ENCODE results near the gene SLC22A23.
A peak's percentile ranks its signal among the peaks of the same experiment; 100 is the strongest.

The SLC22A23 gene

DNA sequence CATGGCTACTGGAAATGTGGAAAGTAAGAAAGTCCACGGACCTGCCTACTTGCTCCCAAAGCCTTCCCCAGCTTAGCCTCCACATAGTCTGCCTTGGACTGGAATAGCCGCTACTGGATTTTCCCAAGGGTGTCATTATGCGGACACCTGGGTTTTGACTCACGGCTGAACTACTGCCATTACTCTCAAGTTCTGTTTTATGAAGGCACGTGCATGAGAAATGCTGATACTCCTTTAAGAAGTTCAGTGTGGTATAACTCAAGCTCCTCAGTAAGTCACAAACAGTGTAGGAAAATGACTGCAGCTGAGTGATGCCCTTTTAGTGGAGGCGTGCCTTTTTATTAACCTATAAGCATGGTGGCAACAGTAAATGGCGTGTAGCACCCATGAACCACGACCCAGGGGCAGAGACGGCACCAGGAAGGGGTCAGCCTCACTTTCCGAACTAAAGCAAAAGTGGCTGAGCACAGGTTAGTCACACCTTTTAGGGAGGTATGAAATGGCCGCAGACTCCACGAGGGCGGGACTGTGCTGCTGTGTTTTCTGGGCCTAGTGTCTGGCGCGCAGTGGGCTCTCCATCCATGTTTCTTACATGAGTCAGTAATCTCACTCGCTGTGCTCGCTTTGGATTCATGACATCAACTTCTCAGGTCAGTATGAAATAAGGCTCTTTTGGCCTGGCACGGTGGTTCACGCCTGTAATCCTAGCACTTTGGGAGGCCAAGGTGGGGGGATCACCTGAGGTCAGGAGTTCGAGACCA, 174.2 kb downstream of the SLC22A23 start:
- H3K4me3 ChIP-seq (ENCODE audit: low read length) = no peak overlapping the region
- TF ChIP-seq, protein P1, sequence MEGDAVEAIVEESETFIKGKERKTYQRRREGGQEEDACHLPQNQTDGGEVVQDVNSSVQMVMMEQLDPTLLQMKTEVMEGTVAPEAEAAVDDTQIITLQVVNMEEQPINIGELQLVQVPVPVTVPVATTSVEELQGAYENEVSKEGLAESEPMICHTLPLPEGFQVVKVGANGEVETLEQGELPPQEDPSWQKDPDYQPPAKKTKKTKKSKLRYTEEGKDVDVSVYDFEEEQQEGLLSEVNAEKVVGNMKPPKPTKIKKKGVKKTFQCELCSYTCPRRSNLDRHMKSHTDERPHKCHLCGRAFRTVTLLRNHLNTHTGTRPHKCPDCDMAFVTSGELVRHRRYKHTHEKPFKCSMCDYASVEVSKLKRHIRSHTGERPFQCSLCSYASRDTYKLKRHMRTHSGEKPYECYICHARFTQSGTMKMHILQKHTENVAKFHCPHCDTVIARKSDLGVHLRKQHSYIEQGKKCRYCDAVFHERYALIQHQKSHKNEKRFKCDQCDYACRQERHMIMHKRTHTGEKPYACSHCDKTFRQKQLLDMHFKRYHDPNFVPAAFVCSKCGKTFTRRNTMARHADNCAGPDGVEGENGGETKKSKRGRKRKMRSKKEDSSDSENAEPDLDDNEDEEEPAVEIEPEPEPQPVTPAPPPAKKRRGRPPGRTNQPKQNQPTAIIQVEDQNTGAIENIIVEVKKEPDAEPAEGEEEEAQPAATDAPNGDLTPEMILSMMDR (conservative IDR thresholded peaks at IDR 0.05; ENCODE audit: low read length) = no peak
- no peak for DNase-seq (ENCODE audit: low read depth)

DNA sequence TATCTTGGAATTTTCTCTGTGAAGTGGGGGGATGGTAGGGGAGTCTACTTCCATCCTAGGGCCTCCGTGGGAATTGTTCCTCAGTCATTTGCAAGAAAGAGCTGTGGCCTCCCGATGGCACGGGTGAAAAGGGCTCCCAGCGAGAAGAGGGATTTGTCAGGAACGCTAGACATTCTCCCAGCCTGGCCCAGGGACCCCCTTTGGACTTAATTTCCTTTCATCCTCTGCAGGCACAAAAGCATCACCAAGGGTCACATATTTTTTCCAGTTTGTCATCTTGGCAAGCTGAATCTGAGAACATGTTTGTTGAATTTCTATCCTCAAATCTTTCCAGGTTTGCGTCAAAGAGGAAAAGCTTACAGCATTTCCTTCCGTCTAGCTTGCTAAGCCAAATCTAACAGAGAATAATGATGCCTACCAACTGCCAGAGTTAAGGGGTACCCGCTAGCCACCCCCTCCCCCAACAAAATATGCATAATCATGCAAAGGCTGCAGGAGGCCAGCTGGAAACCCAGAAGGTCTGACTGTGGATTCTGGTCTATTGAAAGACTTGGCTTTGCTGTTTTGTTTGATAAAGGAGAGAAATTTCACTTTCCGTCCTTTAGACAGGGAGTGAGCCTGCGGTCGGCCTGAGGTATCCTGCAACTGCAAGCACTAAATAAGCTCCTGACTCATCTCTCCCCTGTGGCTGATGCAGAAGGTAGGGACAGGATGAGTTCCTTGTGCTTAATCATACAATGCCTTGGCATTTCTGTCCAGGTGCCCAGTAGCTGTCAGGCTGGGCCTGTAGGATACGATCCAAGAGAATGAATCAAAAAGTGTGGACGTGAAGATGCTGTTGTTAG, 175.0 kb downstream of the SLC22A23 start:
- TF ChIP-seq, protein P1 (conservative IDR thresholded peaks at IDR 0.05; ENCODE audit: low read length) = no peak
- H3K4me3 ChIP-seq (ENCODE audit: low read length) = 0 out of 2 replicates have a peak overlapping the region, but pooled peaks have one; percentile 15
- peak; percentile 91 for DNase-seq (ENCODE audit: low read depth)

DNA sequence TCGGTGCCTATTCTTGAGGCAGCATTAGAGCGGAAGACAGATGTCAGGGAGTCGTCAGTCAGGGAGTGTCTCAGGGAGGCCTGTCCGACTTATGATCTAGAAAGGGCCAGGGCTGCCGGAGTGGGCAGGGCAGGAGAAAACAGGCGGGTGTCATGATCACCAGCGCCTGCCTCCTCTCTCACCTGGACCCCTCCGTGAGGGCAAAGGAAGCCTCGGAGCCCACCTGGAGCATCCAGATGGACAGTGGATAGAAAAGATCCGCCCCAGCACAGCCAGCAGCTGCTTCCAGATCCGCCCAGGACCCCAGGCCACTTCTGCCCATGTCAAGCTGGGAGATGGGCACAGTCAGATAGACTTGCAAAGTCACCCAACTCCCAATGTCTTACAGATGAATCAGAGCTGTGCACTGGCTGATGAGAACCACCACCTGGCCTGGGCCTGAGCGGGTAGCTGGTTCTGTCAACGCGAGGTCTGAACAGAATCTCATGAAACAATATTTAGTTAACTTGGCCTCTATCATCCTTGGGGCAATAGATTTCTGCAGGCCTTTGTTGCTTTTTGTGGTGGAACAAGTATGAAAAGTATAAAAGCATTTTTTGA, 175.9 kb downstream of the SLC22A23 start:
- TF ChIP-seq, protein P1 (conservative IDR thresholded peaks at IDR 0.05; ENCODE audit: low read length) = no peak
- DNase-seq (ENCODE audit: low read depth) = peak; percentile 27

DNA sequence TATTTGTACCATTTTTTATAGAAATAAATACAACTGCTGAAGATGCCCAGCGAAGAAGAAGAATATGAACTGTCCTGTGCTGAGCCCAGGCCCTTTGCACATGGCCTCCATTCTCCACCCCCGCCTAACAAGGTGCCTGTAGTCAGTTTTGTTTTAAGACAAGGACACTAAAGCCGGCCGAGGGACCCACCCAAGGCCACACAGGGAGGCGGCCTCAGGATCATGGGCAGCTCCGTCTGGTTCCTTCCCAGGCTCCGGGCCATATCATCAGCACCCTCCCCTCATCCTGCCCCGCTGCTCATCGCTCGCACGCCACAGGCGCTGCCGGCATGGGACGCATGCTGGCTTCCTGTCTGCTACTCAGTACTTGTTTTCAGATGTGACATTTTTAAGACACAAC, 176.8 kb downstream of the SLC22A23 start:
- no peak for DNase-seq (ENCODE audit: low read depth)
- TF ChIP-seq, protein P1 (conservative IDR thresholded peaks at IDR 0.05; ENCODE audit: low read length) = no peak
- no peak overlapping the region for H3K4me3 ChIP-seq (ENCODE audit: low read length)

More for the DNA sequence above, 175.9 kb downstream of the SLC22A23 start:
- no peak overlapping the region for H3K4me3 ChIP-seq (ENCODE audit: low read length)

DNA sequence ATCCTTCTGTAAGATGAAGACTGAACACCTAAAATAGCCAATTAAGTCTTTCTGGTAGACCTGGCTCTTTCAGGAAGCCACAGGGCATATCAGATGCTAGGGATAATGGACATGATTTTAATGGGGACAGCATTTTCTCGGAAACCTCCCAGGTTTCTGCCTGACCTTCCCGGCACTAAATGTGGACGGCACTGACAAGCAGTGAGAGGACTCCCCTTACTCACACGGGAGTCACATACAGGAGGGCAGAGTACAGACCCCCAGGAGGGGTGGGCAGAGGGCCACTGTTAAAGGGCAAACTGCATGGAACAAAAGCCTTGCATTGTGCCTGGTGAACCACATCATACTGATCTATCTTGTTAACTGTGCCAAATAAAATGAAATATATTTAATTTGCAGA, 178.2 kb downstream of the SLC22A23 start:
- DNase-seq (ENCODE audit: low read depth) = no peak
- H3K4me3 ChIP-seq (ENCODE audit: low read length) = no peak overlapping the region
- TF ChIP-seq, protein P1 (conservative IDR thresholded peaks at IDR 0.05; ENCODE audit: low read length) = no peak

DNA sequence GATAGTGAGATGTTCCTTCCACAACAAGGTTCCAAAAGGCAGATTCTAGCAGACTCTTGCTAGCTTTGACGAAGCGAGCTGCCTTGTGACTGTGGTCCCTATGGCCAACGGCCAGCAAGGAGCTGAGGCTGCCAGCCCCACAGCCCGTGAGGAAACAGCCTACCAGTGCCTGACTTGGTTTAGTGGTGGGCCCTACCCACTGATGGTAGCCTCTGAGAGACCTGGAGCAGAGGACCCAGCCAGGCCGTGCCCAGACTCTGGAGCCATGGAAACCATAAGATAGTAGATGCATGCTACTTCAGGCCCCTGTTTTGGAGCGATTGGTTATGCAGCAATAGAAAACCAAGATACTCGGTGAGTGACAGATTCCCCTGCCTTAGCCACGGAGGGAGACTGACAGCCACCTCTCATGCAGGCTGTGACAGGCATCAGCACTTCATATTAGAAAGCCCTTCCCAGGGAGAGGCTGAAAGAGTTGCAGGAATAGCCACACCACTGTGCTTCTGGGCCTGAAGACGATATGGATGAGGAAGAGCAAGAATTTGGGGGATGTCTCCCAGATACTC, 178.9 kb downstream of the SLC22A23 start:
- H3K4me3 ChIP-seq (ENCODE audit: low read length) = no peak overlapping the region
- TF ChIP-seq, protein P1 (conservative IDR thresholded peaks at IDR 0.05; ENCODE audit: low read length) = no peak
- no peak for DNase-seq (ENCODE audit: low read depth)
